ENCODE data around the gene DAB1.

DAB1 gene

GRCh38 chr1:57276918-57277317, 146.9 kb downstream of the DAB1 start:
- H3K4me3 ChIP-seq (ENCODE audit: low read length), result no peak overlapping the region
- DNase-seq (ENCODE audit: low read depth), result no peak
- no peak for TF ChIP-seq CTCF (conservative IDR thresholded peaks at IDR 0.05; ENCODE audit: low read length)

GRCh38 chr1:57272601-57273000, 151.3 kb downstream of the DAB1 start:
- H3K4me3 ChIP-seq (ENCODE audit: low read length), result no peak overlapping the region
- no peak for TF ChIP-seq CTCF (conservative IDR thresholded peaks at IDR 0.05; ENCODE audit: low read length)
- DNase-seq (ENCODE audit: low read depth), result no peak

- H3K4me3 ChIP-seq (ENCODE audit: low read length), result no peak overlapping the region
- TF ChIP-seq CTCF (conservative IDR thresholded peaks at IDR 0.05; ENCODE audit: low read length), result no peak
- DNase-seq (ENCODE audit: low read depth), result no peak
Observed at GRCh38 chr1:57272150-57272549, 151.7 kb downstream of the DAB1 start.

- H3K4me3 ChIP-seq (ENCODE audit: low read length), result no peak overlapping the region
- TF ChIP-seq CTCF (conservative IDR thresholded peaks at IDR 0.05; ENCODE audit: low read length), result no peak
- DNase-seq (ENCODE audit: low read depth), result no peak
Observed at GRCh38 chr1:57270927-57271698, 152.7 kb downstream of the DAB1 start.

- TF ChIP-seq CTCF (conservative IDR thresholded peaks at IDR 0.05; ENCODE audit: low read length), result no peak
- no peak for DNase-seq (ENCODE audit: low read depth)
- no peak overlapping the region for H3K4me3 ChIP-seq (ENCODE audit: low read length)
Observed at GRCh38 chr1:57269630-57270225, 154.1 kb downstream of the DAB1 start.

GRCh38 chr1:57265104-57265503, 158.8 kb downstream of the DAB1 start:
- no peak overlapping the region for H3K4me3 ChIP-seq (ENCODE audit: low read length)
- TF ChIP-seq CTCF (conservative IDR thresholded peaks at IDR 0.05; ENCODE audit: low read length), result no peak
- no peak for DNase-seq (ENCODE audit: low read depth)

- H3K4me3 ChIP-seq (ENCODE audit: low read length), result no peak overlapping the region
- no peak for TF ChIP-seq CTCF (conservative IDR thresholded peaks at IDR 0.05; ENCODE audit: low read length)
- DNase-seq (ENCODE audit: low read depth), result no peak
Observed at GRCh38 chr1:57262472-57262871, 161.4 kb downstream of the DAB1 start.

Measured in AG10803 (cell line).